DMS153 treated with DMSO at 0.1 percent for 48 hours (cell line): ENCODE results near the gene FGFR2.
"Not testable (repeated sequence)": the region's sequence is repeated elsewhere in the genome, so short reads cannot be mapped to it uniquely, and the experiment has no call there.

Source experiments
- DNase-seq: peaks from one replicate; lab custom pipeline; 2025; ENCODE audit not compliant: unreplicated experiment; lab: John Stamatoyannopoulos, UW

Gene FGFR2

DNA sequence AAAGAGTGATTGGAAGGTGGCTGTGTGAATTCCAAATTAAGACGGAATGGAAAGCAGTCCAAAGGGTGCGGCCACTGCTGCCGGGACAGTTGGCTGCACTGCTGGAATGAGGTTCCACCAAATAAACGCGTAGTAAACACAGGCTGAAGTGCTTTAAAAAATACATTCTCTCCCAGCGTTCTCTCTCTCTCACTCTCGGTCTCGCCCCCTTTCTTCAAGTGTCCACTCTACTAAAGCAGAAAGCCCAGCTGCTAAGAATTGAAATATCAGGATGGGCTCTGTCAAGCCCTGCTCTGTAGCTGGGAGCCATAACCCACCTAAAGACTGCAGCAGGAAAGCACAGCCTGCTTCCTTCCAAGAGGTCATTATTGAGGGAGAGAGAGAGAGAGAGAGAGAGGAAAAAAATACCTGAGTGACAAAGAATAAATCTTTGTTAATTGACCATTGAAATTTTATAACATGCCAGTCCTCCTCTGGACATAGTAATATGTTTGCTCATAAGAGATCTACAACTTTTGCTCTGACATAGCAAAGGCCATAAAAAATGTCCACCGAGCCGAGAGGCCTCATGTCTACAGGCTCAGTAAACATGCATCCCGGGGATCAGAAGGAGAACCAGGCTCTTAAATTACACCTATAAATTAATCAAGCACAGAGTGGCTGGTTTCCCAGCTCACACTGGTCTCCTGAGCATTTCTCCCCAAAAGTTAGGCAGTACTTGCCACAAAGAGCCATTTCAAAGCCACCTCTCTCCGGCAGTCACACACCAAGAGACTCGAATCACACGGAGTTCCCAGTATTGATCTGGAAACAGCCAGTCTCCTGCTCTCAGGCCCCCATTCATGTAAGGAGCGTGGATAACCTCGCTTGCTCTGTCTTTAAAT lies 72.8 kb downstream of the FGFR2 start:
- no peak for DNase-seq

DNA sequence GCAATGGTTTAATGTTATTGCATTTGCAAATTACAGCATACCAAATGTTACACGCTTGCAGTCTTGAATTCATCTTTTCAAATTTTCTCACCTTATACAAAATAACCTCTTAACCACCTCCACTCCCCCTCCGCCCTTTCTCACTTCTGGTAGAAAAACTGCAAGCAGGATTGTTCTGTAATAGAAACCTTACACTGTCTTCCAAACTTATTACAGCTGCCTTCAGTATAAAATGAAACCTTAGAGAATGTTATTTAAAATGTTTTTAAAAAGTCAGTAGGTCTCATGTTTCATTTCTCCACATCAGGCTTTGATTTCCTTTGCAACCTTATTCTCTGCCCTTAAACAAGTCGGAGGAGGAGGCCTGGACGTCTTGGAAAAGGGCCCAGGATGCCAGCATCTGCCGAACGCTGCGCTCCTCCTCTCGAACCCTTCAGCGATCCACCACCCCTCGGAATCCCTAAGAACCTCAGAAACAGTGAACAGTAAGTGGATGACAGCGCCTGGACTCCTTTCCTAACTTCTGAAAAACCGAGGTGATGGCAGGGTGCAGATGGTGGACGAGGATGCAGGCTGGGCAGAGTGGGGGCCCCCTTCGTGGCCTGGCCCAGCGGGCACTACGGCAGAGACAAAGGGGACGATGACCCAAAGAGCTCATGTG lies 74.0 kb downstream of the FGFR2 start:
- no peak for DNase-seq

DNA sequence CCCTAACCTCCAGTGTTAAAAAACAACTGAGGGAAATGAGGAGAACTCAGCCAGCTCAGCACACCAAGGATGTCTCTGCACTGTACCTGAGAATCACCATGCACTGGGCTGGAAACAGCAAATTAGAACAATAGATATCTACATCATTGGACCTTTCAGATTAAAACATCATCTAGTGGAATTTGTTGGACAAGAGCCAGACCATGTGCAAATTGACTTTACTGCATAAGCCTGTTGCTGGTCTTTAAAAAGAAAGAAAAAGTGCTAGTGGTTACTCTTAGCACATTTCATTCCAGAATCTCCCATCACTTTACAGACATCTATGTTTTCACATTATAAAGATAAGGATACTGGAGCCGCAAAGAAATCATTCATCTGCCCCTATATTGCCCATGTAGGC lies 75.4 kb downstream of the FGFR2 start:
- DNase-seq: no peak

DNA sequence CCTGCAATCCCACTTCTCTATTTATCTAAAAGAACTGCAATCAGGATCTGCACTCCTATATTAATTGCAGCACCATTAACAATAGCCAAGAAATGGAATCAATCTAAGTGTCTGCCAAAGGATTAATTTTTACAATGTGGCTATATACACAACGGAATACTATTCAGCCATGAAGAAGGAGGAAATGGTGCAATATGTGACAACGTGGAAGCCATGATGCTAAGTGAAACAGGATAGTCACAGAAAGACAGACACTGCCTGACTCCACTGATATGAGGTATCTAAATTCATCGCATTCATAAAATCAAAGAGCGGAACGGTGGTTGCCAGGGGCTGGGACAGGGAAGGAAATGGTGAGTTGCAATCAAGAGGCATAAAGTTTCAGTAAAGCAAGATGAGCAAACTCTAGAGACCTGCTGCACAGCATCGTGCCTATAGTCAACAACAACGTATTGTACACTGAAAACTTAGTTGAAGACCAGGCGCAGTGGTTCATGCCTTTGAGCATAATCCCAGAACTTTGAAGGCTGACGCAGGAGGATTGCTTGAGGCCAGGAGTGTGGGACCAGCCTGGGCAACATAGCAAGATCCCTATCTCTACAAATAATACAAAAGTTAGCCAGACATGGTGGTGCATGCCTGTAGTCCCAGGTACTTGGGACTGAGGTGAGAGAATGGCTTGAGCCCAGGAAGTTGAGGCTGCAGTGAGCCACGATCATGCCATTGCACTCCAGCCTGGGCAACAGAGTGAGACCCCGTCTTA lies 76.3 kb downstream of the FGFR2 start:
- DNase-seq: no peak

DNA sequence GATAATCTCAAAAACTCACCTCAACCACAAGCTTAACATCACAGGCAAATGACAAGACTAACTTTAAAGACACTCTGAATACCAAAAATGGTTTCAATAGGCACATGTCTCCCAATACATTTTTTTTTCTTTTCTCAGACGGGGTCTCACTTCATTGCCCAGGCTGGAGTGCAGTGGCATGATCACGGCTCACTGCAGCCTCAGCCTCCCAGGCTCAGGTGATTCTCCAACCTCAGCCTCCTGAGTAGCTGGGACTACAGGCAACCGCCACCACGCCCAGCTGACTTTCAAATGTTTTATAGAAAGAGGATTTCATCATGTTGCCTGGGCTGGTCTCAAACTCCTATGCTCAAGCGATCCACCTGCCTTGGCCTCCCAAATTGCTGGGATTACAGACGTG lies 77.7 kb downstream of the FGFR2 start:
- not testable (repeated sequence) for DNase-seq

DNA sequence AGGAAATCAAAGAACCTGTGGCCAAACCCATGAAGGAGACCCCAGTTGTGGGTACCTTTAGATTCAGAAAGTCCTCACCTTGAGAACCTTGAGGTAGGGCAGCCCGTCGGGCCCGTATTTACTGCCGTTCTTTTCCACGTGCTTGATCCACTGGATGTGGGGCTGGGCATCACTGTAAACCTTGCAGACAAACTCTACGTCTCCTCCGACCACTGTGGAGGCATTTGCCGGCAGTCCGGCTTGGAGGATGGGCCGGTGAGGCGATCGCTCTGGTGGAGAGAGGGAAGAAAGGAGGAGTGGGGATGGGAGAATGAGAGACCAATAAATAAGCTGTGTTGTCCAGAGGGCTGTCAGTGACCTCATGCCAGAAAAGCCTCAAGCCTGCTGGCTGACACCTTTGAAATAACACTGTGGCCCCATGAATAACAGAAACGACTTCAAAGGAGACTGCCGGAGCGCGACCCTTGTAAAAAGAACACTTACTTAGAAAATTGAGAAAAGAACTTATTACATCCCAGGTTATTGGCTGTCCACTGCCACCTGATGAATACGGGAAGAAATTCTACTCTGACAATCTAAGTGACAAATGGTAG lies 78.2 kb downstream of the FGFR2 start:
- no peak for DNase-seq

DNA sequence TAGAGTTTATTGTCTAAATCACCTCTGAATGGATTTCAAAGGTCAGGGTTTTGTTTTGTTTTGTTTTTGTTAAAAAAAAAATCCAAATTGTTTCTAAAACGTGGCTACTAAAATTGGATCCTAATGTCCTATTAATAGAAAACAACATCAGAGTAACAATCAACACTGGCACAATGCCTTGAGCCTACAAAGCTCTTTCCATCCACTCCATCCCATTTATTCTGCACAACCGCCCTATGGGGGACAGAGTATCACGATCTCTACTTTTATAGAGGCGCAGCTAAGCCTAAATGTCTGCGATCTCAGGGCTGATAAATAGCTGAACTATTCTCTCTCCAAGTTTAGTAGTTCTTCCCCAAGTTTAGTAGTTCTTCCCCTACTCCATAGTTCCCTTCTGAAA lies 78.8 kb downstream of the FGFR2 start:
- no peak for DNase-seq

DNA sequence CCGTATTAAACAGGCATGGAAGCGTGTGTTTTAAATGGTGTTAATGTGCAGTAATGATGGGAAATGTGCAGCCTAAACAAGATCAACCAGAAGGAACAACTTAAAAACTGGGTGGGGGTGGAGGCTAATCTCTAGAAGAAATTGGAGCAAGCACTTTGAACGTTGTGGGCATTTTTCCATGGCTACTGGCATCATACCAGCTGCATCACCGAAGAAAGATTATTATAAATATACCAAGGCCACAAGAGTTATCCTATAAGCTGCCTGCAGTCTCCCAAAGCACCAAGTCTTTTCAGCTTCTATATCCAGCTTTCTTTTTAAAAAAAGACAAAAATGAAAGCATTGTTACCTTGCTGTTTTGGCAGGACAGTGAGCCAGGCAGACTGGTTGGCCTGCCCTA lies 79.9 kb downstream of the FGFR2 start:
- DNase-seq: no peak

DNA sequence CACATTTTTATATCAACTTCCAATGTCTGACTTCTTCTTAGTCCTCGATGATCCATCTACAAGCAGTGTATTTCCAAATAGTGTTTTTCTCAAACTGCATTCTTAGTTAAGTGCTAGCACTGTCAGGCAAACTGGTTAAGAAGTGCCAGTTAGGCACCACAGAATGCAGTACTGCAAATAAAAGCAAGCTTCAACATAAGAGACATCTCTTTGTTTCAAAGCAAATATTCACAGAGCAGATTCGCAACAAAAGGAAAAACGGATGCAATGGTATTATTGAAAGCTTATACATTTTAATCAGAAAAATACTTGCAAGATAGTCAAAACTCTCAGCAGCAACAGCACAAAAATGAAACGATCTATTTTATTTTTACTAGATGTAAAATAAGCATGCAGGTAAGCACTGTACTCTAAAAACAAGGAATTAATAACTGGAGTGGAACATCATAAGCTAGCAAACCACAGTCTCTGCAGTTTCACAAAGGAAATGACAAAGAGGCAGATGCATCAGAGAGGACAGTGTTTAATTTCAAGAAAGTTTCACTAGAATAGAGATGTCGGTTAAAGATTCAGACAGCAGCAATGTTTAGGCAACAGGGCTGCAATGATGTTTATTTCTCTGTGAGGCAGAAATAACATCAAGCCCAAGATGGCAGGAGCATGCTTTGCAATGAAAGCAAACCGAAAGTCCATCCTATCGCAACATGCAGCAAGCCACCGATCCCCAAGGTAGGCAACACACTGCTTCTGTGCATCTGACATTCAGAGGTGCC lies 82.0 kb downstream of the FGFR2 start:
- no peak for DNase-seq

DNA sequence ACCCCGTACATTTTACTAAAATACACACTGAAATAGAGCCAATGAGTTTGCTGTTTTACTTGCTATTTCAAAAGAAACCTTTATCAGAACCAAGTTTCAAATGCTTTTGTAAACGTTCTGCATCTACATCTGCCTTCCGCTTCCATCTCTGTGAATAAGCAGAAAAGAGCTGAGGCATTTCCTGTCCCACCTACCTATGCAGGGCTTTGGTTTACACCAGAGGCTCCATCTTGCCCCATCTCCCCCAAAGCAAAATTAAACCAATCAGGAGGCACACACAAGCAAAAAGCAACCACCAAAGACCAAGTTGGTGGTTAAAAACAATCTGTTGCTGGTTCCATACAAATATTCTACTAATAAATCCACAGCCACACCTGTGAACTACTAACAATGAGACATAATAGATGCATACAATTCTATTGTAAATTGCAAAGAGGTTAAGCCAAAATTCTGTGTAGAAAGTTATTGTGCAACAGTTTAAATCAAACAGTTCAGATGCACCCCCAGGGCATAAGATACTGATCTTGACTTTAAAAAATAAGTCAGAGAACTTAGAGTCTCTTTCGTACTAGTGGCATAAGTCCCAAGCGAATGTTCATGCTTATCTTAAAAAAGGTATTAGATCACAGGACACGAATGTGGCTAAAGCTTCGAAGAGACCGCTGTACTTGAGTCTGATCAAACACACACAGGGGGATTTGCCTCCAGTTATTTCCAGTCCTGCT lies 83.9 kb downstream of the FGFR2 start:
- DNase-seq: no peak

DNA sequence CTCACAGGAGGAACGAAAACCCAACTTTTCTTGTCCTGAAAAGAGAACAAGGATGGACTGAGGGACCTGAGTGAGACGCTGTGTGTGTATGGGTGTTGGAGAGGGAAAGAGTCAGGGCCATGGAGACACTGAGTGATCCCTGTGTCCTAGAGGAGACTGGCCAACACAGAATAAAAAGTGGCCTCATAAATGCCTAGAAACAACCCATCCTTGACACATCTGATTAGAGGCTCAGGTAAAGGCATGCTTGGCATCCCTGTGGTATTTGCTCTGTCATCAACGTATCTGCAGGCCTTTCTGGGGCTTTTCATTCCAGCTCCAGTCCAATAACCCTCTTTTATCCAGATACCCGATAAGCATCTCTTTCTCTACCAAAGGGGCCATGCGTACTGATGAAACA lies 86.3 kb downstream of the FGFR2 start:
- no peak for DNase-seq

DNA sequence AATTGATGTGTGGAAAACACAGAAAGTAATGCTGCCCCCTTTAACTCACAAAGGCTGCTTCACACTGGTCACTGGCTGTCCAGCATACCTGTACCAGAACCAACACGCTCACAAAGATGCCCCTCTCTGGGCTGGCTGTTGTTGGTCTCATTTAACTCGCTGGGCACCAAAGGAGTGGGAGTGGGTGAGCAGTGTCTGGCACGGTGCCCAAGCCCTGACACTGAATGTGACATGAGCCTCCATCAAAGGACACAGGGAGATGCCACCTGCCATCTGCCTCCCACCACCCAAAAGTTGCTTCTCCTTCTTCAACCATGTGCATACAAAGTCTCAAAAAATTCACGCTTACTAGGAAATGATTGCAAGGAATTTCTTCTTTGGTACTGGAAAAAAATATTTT lies 86.8 kb downstream of the FGFR2 start:
- DNase-seq: no peak

DNA sequence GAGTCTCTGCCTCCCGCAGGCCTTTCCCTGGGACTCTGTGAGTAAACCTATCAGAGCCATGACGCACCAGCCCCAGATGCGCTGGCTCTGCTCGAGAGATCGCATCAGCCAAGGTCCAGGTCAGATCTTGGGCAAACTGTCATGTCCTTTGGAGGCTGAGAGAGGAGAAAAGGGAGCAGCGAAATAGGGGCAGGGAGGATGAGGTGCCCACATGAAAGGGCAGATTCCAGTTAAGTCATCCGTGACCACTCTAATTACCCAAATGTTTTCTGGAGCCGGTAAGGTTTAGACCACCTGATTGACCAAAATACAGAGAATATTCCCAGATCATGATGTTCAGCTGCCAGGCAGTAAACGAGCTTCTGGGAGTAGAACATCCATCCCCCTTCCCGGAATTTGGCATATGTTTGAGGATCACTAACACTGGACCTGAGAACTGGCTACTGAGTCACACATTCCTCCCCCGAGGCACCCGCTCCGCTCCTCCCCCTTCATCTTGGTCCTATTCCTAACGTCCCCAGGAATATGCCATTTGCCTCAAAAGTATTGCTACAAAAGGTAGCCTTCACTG lies 88.0 kb downstream of the FGFR2 start:
- DNase-seq: no peak

DNA sequence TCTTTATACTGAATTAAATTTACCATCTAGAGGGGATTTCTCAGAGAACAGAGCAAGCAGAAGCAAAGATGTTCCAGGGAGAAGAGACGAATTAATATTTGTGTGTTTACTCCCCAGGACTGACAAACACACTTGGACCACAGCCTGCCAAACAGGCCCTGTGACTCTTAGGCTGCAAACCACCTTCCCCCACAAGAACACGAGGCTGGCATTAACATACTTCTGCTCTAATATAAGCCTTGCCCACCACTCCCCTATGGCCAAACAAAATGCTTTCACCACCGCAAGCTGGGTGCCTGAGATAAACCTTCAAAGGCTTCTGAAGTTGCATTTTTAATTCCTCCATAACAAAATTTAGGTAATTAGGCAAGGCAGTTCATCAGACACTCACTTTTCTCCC lies 88.4 kb downstream of the FGFR2 start:
- DNase-seq: no peak

DNA sequence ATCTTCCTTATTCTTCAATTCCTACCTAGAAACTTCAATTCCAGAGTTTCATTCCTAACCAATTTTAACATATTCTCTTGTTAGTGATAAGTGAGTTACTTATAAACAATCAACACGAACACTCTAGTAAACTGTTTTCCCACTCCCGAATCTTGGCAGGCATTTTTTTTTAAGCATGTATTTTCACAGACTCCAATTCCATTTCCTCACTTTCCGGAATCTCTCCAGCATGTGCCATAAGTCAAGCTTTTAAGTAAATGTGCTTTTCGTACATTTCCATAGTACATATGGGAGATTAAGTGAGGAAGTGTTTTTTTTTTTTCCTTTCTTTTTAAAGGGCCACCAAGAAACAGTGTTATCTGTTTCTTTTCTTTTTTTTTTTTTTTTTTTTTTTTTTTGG lies 89.1 kb downstream of the FGFR2 start:
- no peak for DNase-seq

DNA sequence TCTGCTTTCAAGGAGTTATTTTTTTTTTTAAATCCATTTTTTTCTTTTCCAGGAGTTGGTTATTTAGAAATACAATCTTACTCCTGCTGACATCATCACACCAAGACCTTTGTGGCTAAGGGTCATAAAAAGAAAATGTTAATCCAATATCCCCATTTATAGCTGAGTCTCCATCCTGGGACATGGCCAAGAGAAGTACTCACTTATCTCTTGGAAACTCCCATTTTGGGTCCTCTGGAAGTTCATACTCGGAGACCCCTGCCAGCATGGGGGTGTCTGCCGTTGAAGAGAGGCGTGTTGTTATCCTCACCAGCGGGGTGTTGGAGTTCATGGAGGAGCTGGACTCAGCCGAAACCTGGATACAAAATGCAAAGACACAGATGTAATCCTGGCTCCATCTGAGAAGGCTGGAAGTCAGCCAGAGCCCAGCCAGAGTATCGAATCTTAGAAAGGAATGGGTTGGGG lies 94.6 kb downstream of the FGFR2 start:
- DNase-seq: no peak

DNA sequence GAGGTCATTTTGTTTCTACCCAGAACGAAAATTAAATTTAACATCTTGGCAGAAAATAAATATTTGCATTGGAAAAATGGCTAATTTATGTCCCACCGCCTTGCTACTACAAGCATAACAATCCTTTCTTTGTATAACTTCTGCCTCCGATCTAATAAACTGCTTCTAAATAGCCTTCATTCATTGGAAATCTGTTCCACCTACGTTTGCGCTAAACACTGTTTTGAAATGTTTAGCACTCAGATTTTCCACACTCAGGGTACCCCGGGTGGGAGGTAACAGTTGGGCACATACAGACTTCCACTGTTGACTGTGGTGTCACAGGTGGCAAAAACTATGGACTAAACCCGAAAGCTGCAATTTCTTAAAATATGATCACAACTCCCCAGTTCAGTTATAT lies 96.4 kb downstream of the FGFR2 start:
- DNase-seq: no peak

DNA sequence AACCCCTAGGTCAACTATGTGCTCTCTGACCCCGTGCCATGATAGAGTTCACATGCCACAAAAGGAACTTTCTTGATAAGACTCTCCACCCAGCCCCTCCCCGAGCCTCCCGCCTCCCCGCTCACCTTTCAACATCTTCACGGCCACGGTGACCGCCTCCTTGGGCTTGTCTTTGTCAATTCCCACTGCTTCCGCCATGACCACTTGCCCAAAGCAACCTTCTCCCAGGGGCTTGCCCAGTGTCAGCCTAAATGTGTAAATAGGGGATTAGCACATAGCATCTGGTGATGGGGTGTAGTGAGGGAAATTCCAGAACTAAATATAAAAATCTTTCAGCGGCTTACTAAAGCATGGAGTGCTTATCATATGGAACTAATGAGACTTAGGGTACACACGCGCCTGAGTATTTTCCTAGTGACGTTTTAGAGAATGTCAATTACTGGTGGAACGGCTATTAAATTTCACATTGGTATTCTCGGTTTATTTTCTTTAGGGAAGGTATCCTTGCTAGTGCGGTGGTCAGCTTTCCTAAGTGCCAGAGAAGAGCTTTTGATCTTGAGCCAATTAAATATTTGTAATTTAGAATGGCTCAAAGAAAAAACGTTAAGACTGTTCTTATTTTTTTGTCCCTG lies 97.4 kb downstream of the FGFR2 start:
- DNase-seq: no peak
